ENCODE data around the gene DGKQ.

DGKQ gene

GRCh38 chr4:965048-965765, 8.2 kb downstream of the DGKQ start:
- no peak overlapping the region for H3K4me3 ChIP-seq (ENCODE audit: low read depth, low read length)
- DNase-seq (ENCODE audit: low read depth) = no peak
- no peak for TF ChIP-seq CTCF (IDR thresholded peaks at IDR 0.05; ENCODE audit: low read depth, low read length, missing control alignments)

DNA sequence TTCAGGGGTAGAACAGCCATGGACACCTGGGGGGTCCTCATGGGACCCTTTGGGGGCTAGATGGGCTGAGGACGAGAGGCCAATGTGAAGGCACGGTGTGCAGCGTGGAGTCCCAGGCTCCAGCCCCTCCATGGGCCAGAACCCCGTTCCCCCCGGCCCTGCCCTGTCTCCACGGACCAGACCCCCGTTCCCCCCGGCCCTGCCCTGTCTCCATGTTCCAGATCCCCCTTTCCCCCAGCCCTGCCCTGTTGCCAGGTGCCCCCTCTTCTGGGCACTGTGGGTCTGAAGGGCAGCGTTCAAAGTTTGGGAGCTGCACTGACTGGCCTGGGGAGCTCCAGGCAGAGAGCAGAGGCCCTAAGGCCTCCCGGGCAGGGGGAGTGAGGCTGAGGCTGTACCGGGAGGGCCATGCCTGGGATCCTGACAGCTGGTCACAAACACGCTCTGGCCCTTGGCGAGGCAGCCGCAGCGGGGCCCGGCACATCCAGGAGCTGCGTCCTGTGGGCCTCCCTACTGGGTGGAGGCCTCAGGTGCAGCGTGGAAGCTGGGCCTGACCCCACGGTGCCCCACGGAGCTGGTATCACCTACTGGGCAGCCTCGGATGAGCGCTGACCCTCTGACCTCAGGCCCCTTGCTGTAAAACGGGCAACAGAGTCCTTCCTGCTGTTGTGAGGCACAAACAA, 8.9 kb downstream of the DGKQ start:
- no peak overlapping the region for H3K4me3 ChIP-seq (ENCODE audit: low read depth, low read length)
- no peak for TF ChIP-seq CTCF (IDR thresholded peaks at IDR 0.05; ENCODE audit: low read depth, low read length, missing control alignments)
- DNase-seq (ENCODE audit: low read depth) = no peak

GRCh38 chr4:963276-964225, 9.8 kb downstream of the DGKQ start:
- no peak for TF ChIP-seq CTCF (IDR thresholded peaks at IDR 0.05; ENCODE audit: low read depth, low read length, missing control alignments)
- H3K4me3 ChIP-seq (ENCODE audit: low read depth, low read length) = no peak overlapping the region

DNA sequence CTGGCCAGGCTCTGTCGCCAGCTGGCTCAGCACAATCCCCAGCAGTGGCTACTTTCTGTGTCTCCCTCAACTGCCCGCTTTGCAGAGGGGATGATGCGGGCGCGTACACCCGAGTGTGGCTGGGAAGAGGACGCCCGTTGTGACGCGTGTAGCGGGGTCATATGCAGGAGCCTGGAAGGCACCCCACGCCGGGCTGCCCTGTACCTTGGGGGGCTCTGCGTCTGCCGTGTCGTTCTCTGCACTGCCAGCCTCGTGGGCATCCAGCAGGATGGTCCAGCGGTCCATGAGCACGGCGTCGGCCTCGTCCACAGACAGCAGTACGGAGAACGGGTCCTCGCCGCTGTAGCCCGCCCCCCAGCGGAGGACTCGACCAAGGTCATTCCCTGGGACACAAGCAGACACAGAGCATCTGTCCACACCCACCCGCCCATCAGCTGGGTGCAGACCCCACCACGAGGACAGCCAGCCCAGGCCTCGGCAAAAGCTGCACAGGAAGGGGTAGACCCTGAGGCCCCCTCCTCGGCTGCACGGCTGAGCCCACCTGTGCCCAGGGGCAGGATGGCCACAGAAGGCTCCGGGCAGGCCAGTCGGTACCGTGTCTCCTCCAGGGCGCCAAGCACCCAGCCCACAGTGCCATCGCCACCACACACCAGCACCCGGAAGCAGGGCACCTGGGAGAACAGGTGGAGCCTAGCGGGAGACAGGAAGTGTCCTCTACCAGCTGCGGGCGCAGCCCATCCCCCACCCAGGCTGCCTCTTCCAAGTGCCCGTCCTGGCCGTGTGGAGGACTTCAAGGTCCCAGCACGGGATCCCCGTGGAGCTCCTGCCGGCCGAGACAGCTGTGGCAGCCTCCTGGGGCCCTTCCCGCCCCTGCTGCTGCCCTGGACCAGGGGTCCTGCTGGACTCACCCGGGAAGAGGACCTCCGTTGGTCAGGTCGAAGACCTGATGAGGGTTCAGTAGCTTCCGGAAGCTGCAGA, 10.8 kb downstream of the DGKQ start:
- no peak overlapping the region for H3K4me3 ChIP-seq (ENCODE audit: low read depth, low read length)
- no peak for DNase-seq (ENCODE audit: low read depth)
- TF ChIP-seq CTCF (IDR thresholded peaks at IDR 0.05; ENCODE audit: low read depth, low read length, missing control alignments) = no peak

More at GRCh38 chr4:963276-964225, 9.8 kb downstream of the DGKQ start:
- no peak for DNase-seq (ENCODE audit: low read depth)

- no peak overlapping the region for H3K4me3 ChIP-seq (ENCODE audit: low read depth, low read length)
- no peak for DNase-seq (ENCODE audit: low read depth)
- TF ChIP-seq CTCF (IDR thresholded peaks at IDR 0.05; ENCODE audit: low read depth, low read length, missing control alignments) = no peak
Observed at GRCh38 chr4:961351-962230, 11.8 kb downstream of the DGKQ start.
